ENCODE data around the gene CDKN1A. TPM values are rescaled to one million over a fixed set of nuclear protein-coding genes. Genes with fewer than 3 reads are reported as not detected.
A peak's percentile ranks its signal among the peaks of the same experiment; 100 is the strongest.

The CDKN1A gene
- total RNA-seq: 10 to 100 TPM; 19.1 to 40.7 (median 25.4) TPM
- total RNA-seq (2013): 23.4 TPM

DNA sequence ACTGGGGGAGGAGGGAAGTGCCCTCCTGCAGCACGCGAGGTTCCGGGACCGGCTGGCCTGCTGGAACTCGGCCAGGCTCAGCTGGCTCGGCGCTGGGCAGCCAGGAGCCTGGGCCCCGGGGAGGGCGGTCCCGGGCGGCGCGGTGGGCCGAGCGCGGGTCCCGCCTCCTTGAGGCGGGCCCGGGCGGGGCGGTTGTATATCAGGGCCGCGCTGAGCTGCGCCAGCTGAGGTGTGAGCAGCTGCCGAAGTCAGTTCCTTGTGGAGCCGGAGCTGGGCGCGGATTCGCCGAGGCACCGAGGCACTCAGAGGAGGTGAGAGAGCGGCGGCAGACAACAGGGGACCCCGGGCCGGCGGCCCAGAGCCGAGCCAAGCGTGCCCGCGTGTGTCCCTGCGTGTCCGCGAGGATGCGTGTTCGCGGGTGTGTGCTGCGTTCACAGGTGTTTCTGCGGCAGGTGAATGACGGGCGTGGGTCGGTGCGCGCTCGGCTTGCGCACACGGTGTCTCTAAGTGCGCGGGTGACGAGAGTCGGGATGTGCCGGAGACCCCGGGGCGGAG is at the start of gene CDKN1A:
CDKN1A (plus strand) TSS at position 227 of the 555 bp plus-strand sequence. CDS start 5,388 bp downstream, outside the sequence.
- Mint-ChIP-seq H3K4me3 (peak within 1 kb of the TSS; percentile 97), H3K4me1 (peaks cover 29 to 30% of the 10 kb centered on the region in 2 donors), H3K9me3 (no peaks in the 10 kb centered on the region), H3K36me3 (no peaks in the 10 kb centered on the region), H3K27me3 (ENCODE audit: low read depth in 2 of 2) (peaks cover 0 to 5% of the 10 kb centered on the region in 2 donors), H3K27ac (peak within 1 kb of the TSS; percentile 87 to 96)
- no peaks in the 10 kb centered on the region for H3K36me3 ChIP-seq (ENCODE audit: control insufficient read depth, insufficient read depth, low read length)
- TF ChIP-seq, protein P1, sequence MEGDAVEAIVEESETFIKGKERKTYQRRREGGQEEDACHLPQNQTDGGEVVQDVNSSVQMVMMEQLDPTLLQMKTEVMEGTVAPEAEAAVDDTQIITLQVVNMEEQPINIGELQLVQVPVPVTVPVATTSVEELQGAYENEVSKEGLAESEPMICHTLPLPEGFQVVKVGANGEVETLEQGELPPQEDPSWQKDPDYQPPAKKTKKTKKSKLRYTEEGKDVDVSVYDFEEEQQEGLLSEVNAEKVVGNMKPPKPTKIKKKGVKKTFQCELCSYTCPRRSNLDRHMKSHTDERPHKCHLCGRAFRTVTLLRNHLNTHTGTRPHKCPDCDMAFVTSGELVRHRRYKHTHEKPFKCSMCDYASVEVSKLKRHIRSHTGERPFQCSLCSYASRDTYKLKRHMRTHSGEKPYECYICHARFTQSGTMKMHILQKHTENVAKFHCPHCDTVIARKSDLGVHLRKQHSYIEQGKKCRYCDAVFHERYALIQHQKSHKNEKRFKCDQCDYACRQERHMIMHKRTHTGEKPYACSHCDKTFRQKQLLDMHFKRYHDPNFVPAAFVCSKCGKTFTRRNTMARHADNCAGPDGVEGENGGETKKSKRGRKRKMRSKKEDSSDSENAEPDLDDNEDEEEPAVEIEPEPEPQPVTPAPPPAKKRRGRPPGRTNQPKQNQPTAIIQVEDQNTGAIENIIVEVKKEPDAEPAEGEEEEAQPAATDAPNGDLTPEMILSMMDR (IDR thresholded peaks at IDR 0.05): no peak
- ATAC-seq: peak; percentile 50 to 67 (median 58)
- intact Hi-C loops (cut with micrococcal nuclease): no loop called here
- no peaks in the 10 kb centered on the region for H3K9me3 ChIP-seq (ENCODE audit: control insufficient read depth, insufficient read depth, low read length)
- peaks cover 45% of the 10 kb centered on the region for H3K4me1 ChIP-seq (ENCODE audit: control insufficient read depth, insufficient read depth, low read length)
- H3K27me3 ChIP-seq (ENCODE audit: control insufficient read depth, insufficient read depth, low read length): peaks cover 5% of the 10 kb centered on the region
- peak; percentile 72 to 86 for DNase-seq
- WGBS (ENCODE audit: insufficient coverage): under 1% methylated on average over 63 of the region's 63 CpGs
- H3K4me3 ChIP-seq (ENCODE audit: low read length): peak within 1 kb of the TSS; percentile 63
- peak within 1 kb of the TSS; percentile 59 for H3K27ac ChIP-seq (ENCODE audit: low read length)

DNA sequence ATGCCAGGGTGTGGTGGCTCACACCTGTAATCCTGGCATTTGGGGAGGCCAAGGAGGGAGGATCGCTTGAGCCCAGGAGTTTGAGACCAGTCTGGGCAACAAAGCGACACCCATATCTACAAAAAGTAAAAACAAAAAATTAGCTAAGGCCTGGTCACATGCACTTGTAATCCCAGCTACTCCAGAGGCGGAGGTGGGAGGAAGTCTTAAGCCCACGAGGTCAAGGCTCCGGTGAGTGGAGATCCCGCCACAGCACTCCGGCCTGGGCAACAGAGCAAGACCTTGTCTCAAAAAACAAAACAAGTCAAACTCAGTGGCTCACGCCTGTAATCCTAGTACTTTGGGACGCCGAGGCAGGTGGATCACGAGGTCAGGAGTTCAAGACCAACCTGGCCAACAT is 48.7 kb upstream of the CDKN1A start:
- no peaks in the 10 kb centered on the region for H3K36me3 ChIP-seq (ENCODE audit: control insufficient read depth, insufficient read depth, low read length)
- H3K9me3 ChIP-seq (ENCODE audit: control insufficient read depth, insufficient read depth, low read length): no peaks in the 10 kb centered on the region
- Mint-ChIP-seq H3K9me3 (no peaks in the 10 kb centered on the region), H3K27me3 (ENCODE audit: low read depth in 2 of 2) (no peaks in the 10 kb centered on the region), H3K27ac (no peak overlapping the region), H3K4me3 (no peak overlapping the region), H3K4me1 (no peaks in the 10 kb centered on the region), H3K36me3 (no peaks in the 10 kb centered on the region)
- DNase-seq (no peak), ATAC-seq (no peak)
- WGBS (ENCODE audit: insufficient coverage): 89% methylated on average over 9 of the region's 11 CpGs
- H3K27ac ChIP-seq (ENCODE audit: low read length): no peak overlapping the region
- no peak overlapping the region for H3K4me3 ChIP-seq (ENCODE audit: low read length)
- H3K27me3 ChIP-seq (ENCODE audit: control insufficient read depth, insufficient read depth, low read length): no peaks in the 10 kb centered on the region
- TF ChIP-seq, protein P1 (IDR thresholded peaks at IDR 0.05): no peak
- peaks cover 4% of the 10 kb centered on the region for H3K4me1 ChIP-seq (ENCODE audit: control insufficient read depth, insufficient read depth, low read length)
- intact Hi-C loops (cut with micrococcal nuclease): no loop called here

DNA sequence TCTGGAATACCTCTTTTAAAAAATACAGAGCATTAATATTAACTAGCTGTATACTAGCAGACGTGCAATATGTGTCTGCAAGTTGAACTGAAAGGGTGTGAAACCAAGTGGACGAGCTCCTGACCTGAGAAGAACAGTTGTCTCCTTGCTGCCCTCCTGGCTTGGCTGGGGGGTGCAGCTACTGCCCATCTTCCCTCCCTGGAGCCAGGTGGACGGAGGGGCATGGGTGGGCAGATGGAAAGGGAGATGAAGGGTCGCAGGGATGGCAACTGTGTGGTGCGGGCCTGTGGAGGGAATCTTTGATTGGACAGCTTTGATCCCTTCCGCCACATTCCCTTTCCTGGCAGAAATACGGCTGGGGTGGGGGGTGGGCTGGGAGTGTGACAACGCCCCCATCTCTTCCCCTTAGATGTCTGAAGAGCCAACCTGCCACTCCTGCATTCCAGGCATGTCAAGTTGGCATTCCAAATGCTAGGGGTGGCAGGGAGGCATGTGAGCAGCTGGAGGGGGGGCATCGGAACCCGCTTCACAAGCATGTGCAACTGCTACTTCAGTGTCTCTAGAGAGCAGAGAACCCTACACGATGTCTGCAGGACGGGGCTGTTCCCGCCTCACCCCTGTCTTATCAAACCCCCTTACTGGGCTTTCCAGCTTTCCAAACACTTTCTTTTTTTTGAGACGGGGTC is 47.0 kb upstream of the CDKN1A start:
- TF ChIP-seq, protein P1 (IDR thresholded peaks at IDR 0.05): no peak
- Histone ChIP-seq H3K27me3 (ENCODE audit: control insufficient read depth, insufficient read depth, low read length) (no peaks in the 10 kb centered on the region), H3K27ac (ENCODE audit: low read length) (no peak overlapping the region), H3K36me3 (ENCODE audit: control insufficient read depth, insufficient read depth, low read length) (no peaks in the 10 kb centered on the region), H3K4me1 (ENCODE audit: control insufficient read depth, insufficient read depth, low read length) (peaks cover 4% of the 10 kb centered on the region), H3K4me3 (ENCODE audit: low read length) (no peak overlapping the region), H3K9me3 (ENCODE audit: control insufficient read depth, insufficient read depth, low read length) (no peaks in the 10 kb centered on the region)
- Mint-ChIP-seq H3K4me1 (no peaks in the 10 kb centered on the region), H3K36me3 (no peaks in the 10 kb centered on the region), H3K4me3 (no peak overlapping the region), H3K9me3 (no peaks in the 10 kb centered on the region), H3K27me3 (ENCODE audit: low read depth in 2 of 2) (no peaks in the 10 kb centered on the region), H3K27ac (no peak overlapping the region)
- intact Hi-C loops (cut with micrococcal nuclease): no loop called here
- DNase-seq (no peak), ATAC-seq (no peak)
- WGBS (ENCODE audit: insufficient coverage): 93% methylated on average over 14 of the region's 14 CpGs

All from natural killer cell (primary cell).